Left lobe of liver (tissue), 2 donors: ENCODE measurements around the gene ISG20. TPM values are rescaled to one million over a fixed set of nuclear protein-coding genes. Genes with fewer than 3 reads are reported as not detected.

Experiments
- ATAC-seq: fragments of 200-7000 bp; cut with Tn5 transposase; one replicate; pipeline ENCODE4 v1.9.1; 2020; ENCODE audit warnings: mild to moderate bottlenecking, moderate library complexity
- DNase-seq: peaks from one replicate; pipeline ENCODE4 v3.0.0-alpha.2; 2020; ENCODE audit warnings: low spot score
- total RNA-seq: library from RNA; stranded (reverse); gene quantifications from one replicate; pipeline ENCODE4 v1.2.1, GENCODE V29; 2021
- donor health status: DM: no; HTN: no; CAD: no; lungs with moderate emphysema.
- donor health status: DM: no; HTN: yes; CAD: no.

ISG20 gene
- total RNA-seq, 1 donor from 2014 or later = 5.7 TPM

- DNase-seq (no peak), ATAC-seq (no peak)
These were observed 41.6 kb downstream of the ISG20 start for GRCh38 chr15:88680241-88681001.

GRCh38 chr15:88681610-88682221, 42.9 kb downstream of the ISG20 start:
- ATAC-seq = peak; percentile 97
- peak; percentile 56 for DNase-seq

GRCh38 chr15:88684345-88684744, 45.5 kb downstream of the ISG20 start:
- DNase-seq = no peak
- no peak for ATAC-seq

- no peak for ATAC-seq
- no peak for DNase-seq
These were observed 47.4 kb downstream of the ISG20 start for GRCh38 chr15:88686166-88686565.

- ATAC-seq = no peak
- DNase-seq = no peak
These were observed 49.6 kb downstream of the ISG20 start for GRCh38 chr15:88688394-88688933.

- no peak for ATAC-seq
- DNase-seq = no peak
These were observed 51.5 kb downstream of the ISG20 start for GRCh38 chr15:88690331-88690730.

GRCh38 chr15:88693191-88693590, 54.4 kb downstream of the ISG20 start:
- ATAC-seq (no peak), DNase-seq (no peak)

- ATAC-seq = no peak
- DNase-seq = no peak
These were observed 56.3 kb downstream of the ISG20 start for GRCh38 chr15:88695101-88695500.

GRCh38 chr15:88695691-88696251, 57.0 kb downstream of the ISG20 start:
- DNase-seq = no peak
- ATAC-seq = no peak

- ATAC-seq (no peak), DNase-seq (no peak)
These were observed 57.4 kb downstream of the ISG20 start for GRCh38 chr15:88696254-88696653.

- DNase-seq = no peak
These were observed 58.5 kb downstream of the ISG20 start for GRCh38 chr15:88697276-88697675.

GRCh38 chr15:88699861-88700260, 61.0 kb downstream of the ISG20 start:
- no peak for ATAC-seq
- no peak for DNase-seq

More at GRCh38 chr15:88697276-88697675, 58.5 kb downstream of the ISG20 start:
- ATAC-seq = no peak

GRCh38 chr15:88700716-88701115, 61.9 kb downstream of the ISG20 start:
- ATAC-seq (no peak), DNase-seq (no peak)

GRCh38 chr15:88701561-88702095, 62.8 kb downstream of the ISG20 start:
- DNase-seq (no peak), ATAC-seq (peak; percentile 63)

- DNase-seq (no peak), ATAC-seq (no peak)
These were observed 64.2 kb downstream of the ISG20 start for GRCh38 chr15:88702983-88703382.

- DNase-seq = no peak
- ATAC-seq = no peak
These were observed 64.7 kb downstream of the ISG20 start for GRCh38 chr15:88703533-88703932.

- no peak for DNase-seq
These were observed 66.3 kb downstream of the ISG20 start for GRCh38 chr15:88704791-88705768.

GRCh38 chr15:88705769-88706165, 67.0 kb downstream of the ISG20 start:
- DNase-seq (no peak), ATAC-seq (no peak)

More at GRCh38 chr15:88704791-88705768, 66.3 kb downstream of the ISG20 start:
- peak; percentile 10 for ATAC-seq
